ENCODE measurements around the gene KRT84.

DNA sequence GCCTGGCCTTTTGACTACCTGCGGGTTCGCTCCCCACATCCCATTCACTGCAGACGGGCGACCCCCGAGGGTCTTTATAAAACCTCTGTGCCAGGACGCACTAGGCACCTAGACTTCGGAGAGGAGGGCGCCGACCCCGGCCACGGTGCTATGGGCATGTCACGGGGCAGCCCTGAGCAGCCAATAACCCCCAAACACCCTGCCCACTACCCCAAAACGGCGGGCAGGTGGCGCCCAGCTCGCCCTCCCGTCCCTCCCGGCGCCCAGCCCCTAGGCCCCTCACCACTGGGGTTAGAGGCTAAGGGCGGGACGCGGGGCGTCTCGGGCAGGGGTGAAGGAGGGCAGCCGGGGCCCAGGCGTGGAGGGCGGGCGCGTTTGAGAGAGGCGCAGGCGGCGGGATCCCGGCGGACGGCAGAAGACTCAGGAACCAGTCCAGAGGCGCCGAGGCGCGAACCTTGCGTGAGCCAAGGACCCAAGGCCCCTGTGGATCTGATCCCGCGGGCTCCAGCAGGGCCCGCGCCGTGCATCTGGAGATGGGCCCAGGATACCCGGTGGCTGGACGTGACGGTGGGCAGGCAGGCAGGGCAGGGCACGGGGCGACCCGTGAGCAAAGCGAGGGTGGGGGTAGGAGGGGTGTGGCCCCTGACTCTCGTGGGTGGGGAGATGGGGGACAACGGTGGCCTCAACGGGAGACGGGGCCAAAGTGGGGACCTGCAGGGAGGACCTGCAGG, 29.3 kb downstream of the KRT84 start:
- no peak for TF ChIP-seq CTCF (IDR thresholded peaks at IDR 0.05)
- TF ChIP-seq POLR2AphosphoS5 (IDR thresholded peaks at IDR 0.05): no peak
- no peak for TF ChIP-seq POLR2A (IDR thresholded peaks at IDR 0.05)

Measured in breast epithelium (tissue), 3 donors.